Measurements from ENCODE around the gene HEYL.

HEYL gene

DNA sequence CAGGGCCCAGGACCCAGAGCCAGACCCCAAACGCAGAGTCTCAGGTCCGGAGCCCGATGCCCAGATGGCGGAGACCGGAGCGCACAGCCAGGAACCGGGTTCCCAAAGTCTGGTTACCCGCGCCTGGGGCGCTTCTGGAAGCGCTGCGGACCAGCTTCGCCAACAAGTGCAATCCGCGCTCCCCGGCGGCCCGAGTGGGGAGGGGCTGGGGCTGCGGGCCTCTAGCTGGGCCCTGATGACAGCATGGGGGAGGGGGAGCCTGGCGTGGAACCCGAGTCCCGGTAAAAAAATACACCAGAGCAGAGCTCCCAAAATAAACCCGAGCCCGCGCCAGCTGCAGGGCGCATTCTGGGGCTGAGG, 32.0 kb upstream of the HEYL start:
- no peaks in the 10 kb centered on the region for H4K20me1 ChIP-seq (ENCODE audit: control insufficient read depth, insufficient read depth, low read depth, low read length)
- no peaks in the 10 kb centered on the region for H3K9me2 ChIP-seq (replicated peaks; ENCODE audit: control insufficient read depth, low read length)
- H3K79me2 ChIP-seq (ENCODE audit: control insufficient read depth, low read length): no peaks in the 10 kb centered on the region
- TF ChIP-seq, protein P1, sequence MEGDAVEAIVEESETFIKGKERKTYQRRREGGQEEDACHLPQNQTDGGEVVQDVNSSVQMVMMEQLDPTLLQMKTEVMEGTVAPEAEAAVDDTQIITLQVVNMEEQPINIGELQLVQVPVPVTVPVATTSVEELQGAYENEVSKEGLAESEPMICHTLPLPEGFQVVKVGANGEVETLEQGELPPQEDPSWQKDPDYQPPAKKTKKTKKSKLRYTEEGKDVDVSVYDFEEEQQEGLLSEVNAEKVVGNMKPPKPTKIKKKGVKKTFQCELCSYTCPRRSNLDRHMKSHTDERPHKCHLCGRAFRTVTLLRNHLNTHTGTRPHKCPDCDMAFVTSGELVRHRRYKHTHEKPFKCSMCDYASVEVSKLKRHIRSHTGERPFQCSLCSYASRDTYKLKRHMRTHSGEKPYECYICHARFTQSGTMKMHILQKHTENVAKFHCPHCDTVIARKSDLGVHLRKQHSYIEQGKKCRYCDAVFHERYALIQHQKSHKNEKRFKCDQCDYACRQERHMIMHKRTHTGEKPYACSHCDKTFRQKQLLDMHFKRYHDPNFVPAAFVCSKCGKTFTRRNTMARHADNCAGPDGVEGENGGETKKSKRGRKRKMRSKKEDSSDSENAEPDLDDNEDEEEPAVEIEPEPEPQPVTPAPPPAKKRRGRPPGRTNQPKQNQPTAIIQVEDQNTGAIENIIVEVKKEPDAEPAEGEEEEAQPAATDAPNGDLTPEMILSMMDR (IDR thresholded peaks at IDR 0.05; ENCODE audit: low read depth, low read length, poor library complexity, severe bottlenecking): no peak
- TF ChIP-seq EZH2phosphoT487 (IDR thresholded peaks at IDR 0.05; ENCODE audit: borderline replicate concordance, low read length): no peak
- H3F3A ChIP-seq (ENCODE audit: control insufficient read depth, insufficient read depth): no peaks in the 10 kb centered on the region
- H3K27me3 ChIP-seq (ENCODE audit: control insufficient read depth, low read length): peaks cover 32% of the 10 kb centered on the region
- H3K27ac ChIP-seq (ENCODE audit: low read depth, low read length): no peak overlapping the region
- no peaks in the 10 kb centered on the region for H3K9me3 ChIP-seq (ENCODE audit: control insufficient read depth, insufficient read depth, low read length)
- H3K4me3 ChIP-seq (ENCODE audit: low read length): no peak overlapping the region
- no peaks in the 10 kb centered on the region for H3K4me1 ChIP-seq (ENCODE audit: control insufficient read depth, low read length)
- no peak overlapping the region for H3K4me2 ChIP-seq (ENCODE audit: low read length)
- H3K36me3 ChIP-seq (ENCODE audit: control insufficient read depth, low read length): no peaks in the 10 kb centered on the region

DNA sequence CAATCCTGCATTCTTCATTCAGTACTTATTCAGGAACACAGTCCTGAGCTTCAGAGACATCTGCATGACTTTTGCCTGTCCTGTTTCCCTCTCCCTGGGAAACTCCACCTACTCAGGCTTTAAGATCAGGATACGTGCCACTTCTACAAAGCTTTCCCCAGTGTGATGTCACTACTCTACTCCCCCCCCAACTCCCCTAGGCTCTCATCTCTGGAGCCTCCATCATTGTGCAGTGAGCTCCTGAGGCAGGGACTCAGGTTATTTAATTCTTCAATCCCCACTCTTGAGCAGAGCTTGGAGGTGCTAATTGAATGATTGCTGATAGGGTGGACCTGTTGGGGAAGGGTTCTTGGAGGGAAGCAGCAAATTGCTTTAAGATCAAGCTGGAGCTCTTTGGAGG, 31.2 kb upstream of the HEYL start:
- H3K9me3 ChIP-seq (ENCODE audit: control insufficient read depth, insufficient read depth, low read length): no peaks in the 10 kb centered on the region
- no peak overlapping the region for H3K27ac ChIP-seq (ENCODE audit: low read depth, low read length)
- no peaks in the 10 kb centered on the region for H3F3A ChIP-seq (ENCODE audit: control insufficient read depth, insufficient read depth)
- H3K27me3 ChIP-seq (ENCODE audit: control insufficient read depth, low read length): peaks cover 32% of the 10 kb centered on the region
- no peaks in the 10 kb centered on the region for H3K9me2 ChIP-seq (replicated peaks; ENCODE audit: control insufficient read depth, low read length)
- no peaks in the 10 kb centered on the region for H3K36me3 ChIP-seq (ENCODE audit: control insufficient read depth, low read length)
- no peak for TF ChIP-seq EZH2phosphoT487 (IDR thresholded peaks at IDR 0.05; ENCODE audit: borderline replicate concordance, low read length)
- TF ChIP-seq, protein P1 (IDR thresholded peaks at IDR 0.05; ENCODE audit: low read depth, low read length, poor library complexity, severe bottlenecking): no peak
- H3K4me1 ChIP-seq (ENCODE audit: control insufficient read depth, low read length): no peaks in the 10 kb centered on the region
- H4K20me1 ChIP-seq (ENCODE audit: control insufficient read depth, insufficient read depth, low read depth, low read length): no peaks in the 10 kb centered on the region
- no peaks in the 10 kb centered on the region for H3K79me2 ChIP-seq (ENCODE audit: control insufficient read depth, low read length)
- H3K4me3 ChIP-seq (ENCODE audit: low read length): no peak overlapping the region
- no peak overlapping the region for H3K4me2 ChIP-seq (ENCODE audit: low read length)

DNA sequence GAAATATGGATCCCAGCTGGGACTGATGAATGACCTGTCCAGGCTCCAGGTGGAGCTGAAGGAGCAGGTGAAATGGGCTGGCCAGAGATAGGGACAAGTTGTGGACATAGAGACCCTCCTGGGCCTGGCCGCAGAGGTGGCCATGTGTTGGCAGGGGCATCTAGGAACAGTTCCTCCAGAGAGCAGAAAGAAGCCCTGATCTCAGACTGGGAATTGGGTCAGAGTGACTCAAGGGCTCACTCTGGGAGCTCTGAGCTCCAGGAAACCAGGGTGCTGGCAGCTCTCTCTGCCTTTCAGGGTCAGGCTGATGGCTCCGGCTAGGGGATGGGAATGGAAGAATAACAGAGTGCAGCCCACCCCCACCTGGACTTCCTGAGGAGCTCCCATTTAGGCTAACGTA, 29.5 kb upstream of the HEYL start:
- H3K9me2 ChIP-seq (replicated peaks; ENCODE audit: control insufficient read depth, low read length): no peaks in the 10 kb centered on the region
- no peak overlapping the region for H3K27ac ChIP-seq (ENCODE audit: low read depth, low read length)
- no peaks in the 10 kb centered on the region for H4K20me1 ChIP-seq (ENCODE audit: control insufficient read depth, insufficient read depth, low read depth, low read length)
- H3K36me3 ChIP-seq (ENCODE audit: control insufficient read depth, low read length): no peaks in the 10 kb centered on the region
- H3K4me3 ChIP-seq (ENCODE audit: low read length): no peak overlapping the region
- no peaks in the 10 kb centered on the region for H3K4me1 ChIP-seq (ENCODE audit: control insufficient read depth, low read length)
- H3K9me3 ChIP-seq (ENCODE audit: control insufficient read depth, insufficient read depth, low read length): no peaks in the 10 kb centered on the region
- peaks cover 32% of the 10 kb centered on the region for H3K27me3 ChIP-seq (ENCODE audit: control insufficient read depth, low read length)
- no peaks in the 10 kb centered on the region for H3K79me2 ChIP-seq (ENCODE audit: control insufficient read depth, low read length)
- no peaks in the 10 kb centered on the region for H3F3A ChIP-seq (ENCODE audit: control insufficient read depth, insufficient read depth)
- H3K4me2 ChIP-seq (ENCODE audit: low read length): no peak overlapping the region
- TF ChIP-seq, protein P1 (IDR thresholded peaks at IDR 0.05; ENCODE audit: low read depth, low read length, poor library complexity, severe bottlenecking): no peak
- no peak for TF ChIP-seq EZH2phosphoT487 (IDR thresholded peaks at IDR 0.05; ENCODE audit: borderline replicate concordance, low read length)

DNA sequence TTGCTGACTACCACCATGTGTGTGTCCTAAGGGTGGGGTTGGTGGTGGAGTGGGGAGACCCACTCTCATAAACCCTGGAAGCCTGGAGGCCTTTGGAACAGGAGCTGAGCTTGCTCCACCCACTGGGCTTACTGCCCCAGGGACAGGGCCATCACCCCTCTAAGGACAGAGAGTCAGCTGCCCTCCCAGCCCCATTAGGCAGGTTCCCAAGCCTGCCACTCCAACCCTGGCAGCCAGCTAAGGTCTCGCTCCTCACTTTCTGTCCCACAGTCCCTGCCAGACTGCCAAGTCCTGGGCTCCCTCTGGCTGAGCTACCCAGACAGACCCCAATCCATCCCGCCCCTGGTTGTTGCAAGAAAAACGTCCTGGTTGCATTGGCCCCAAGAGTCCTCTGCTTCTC, 28.7 kb upstream of the HEYL start:
- H3K79me2 ChIP-seq (ENCODE audit: control insufficient read depth, low read length): no peaks in the 10 kb centered on the region
- no peaks in the 10 kb centered on the region for H3K36me3 ChIP-seq (ENCODE audit: control insufficient read depth, low read length)
- no peaks in the 10 kb centered on the region for H3F3A ChIP-seq (ENCODE audit: control insufficient read depth, insufficient read depth)
- H3K9me3 ChIP-seq (ENCODE audit: control insufficient read depth, insufficient read depth, low read length): no peaks in the 10 kb centered on the region
- H4K20me1 ChIP-seq (ENCODE audit: control insufficient read depth, insufficient read depth, low read depth, low read length): no peaks in the 10 kb centered on the region
- no peak overlapping the region for H3K27ac ChIP-seq (ENCODE audit: low read depth, low read length)
- H3K4me2 ChIP-seq (ENCODE audit: low read length): no peak overlapping the region
- no peaks in the 10 kb centered on the region for H3K4me1 ChIP-seq (ENCODE audit: control insufficient read depth, low read length)
- H3K4me3 ChIP-seq (ENCODE audit: low read length): no peak overlapping the region
- TF ChIP-seq, protein P1 (IDR thresholded peaks at IDR 0.05; ENCODE audit: low read depth, low read length, poor library complexity, severe bottlenecking): no peak
- TF ChIP-seq EZH2phosphoT487 (IDR thresholded peaks at IDR 0.05; ENCODE audit: borderline replicate concordance, low read length): no peak
- no peaks in the 10 kb centered on the region for H3K9me2 ChIP-seq (replicated peaks; ENCODE audit: control insufficient read depth, low read length)
- peaks cover 28% of the 10 kb centered on the region for H3K27me3 ChIP-seq (ENCODE audit: control insufficient read depth, low read length)
